ENCODE results near the gene AOC3.
"Not testable (repeated sequence)": the region's sequence is repeated elsewhere in the genome, so short reads cannot be mapped to it uniquely, and the experiment has no call there.

Gene AOC3

GRCh38 chr17:42866216-42866615, 15.2 kb downstream of the AOC3 start:
- DNase-seq (ENCODE audit: low spot score) (no peak), ATAC-seq (ENCODE audit: low read depth) (no peak)
- Histone ChIP-seq H3K9me3 (ENCODE audit: severe bottlenecking) (peaks cover 5% of the 10 kb centered on the region), H3K36me3 (ENCODE audit: low read depth) (no peaks in the 10 kb centered on the region), H3K4me3 (ENCODE audit: severe bottlenecking) (no peak overlapping the region), H3K4me1 (ENCODE audit: insufficient read depth, poor library complexity, severe bottlenecking) (no peaks in the 10 kb centered on the region), H3K27me3 (ENCODE audit: insufficient read depth, poor library complexity, severe bottlenecking) (no peaks in the 10 kb centered on the region), H3K27ac (ENCODE audit: poor library complexity, severe bottlenecking) (no peak overlapping the region)
- TF ChIP-seq CTCF (IDR thresholded peaks at IDR 0.05; ENCODE audit: poor library complexity, severe bottlenecking): no peak

GRCh38 chr17:42866631-42867575, 15.9 kb downstream of the AOC3 start:
- H3K9me3 ChIP-seq (ENCODE audit: severe bottlenecking): peaks cover 5% of the 10 kb centered on the region
- no peak overlapping the region for H3K27ac ChIP-seq (ENCODE audit: poor library complexity, severe bottlenecking)
- no peaks in the 10 kb centered on the region for H3K4me1 ChIP-seq (ENCODE audit: insufficient read depth, poor library complexity, severe bottlenecking)
- no peaks in the 10 kb centered on the region for H3K36me3 ChIP-seq (ENCODE audit: low read depth)
- DNase-seq (ENCODE audit: low spot score) (no peak), ATAC-seq (ENCODE audit: low read depth) (no peak)
- H3K4me3 ChIP-seq (ENCODE audit: severe bottlenecking): no peak overlapping the region
- H3K27me3 ChIP-seq (ENCODE audit: insufficient read depth, poor library complexity, severe bottlenecking): no peaks in the 10 kb centered on the region
- TF ChIP-seq CTCF (IDR thresholded peaks at IDR 0.05; ENCODE audit: poor library complexity, severe bottlenecking): no peak

GRCh38 chr17:42867694-42868261, 16.8 kb downstream of the AOC3 start:
- not testable (repeated sequence) for H3K27ac ChIP-seq (ENCODE audit: poor library complexity, severe bottlenecking); H3K36me3 ChIP-seq (ENCODE audit: low read depth); ATAC-seq (ENCODE audit: low read depth); DNase-seq (ENCODE audit: low spot score); H3K4me1 ChIP-seq (ENCODE audit: insufficient read depth, poor library complexity, severe bottlenecking); H3K4me3 ChIP-seq (ENCODE audit: severe bottlenecking); H3K9me3 ChIP-seq (ENCODE audit: severe bottlenecking); H3K27me3 ChIP-seq (ENCODE audit: insufficient read depth, poor library complexity, severe bottlenecking)

- peaks cover 5% of the 10 kb centered on the region for H3K9me3 ChIP-seq (ENCODE audit: severe bottlenecking)
- TF ChIP-seq CTCF (IDR thresholded peaks at IDR 0.05; ENCODE audit: poor library complexity, severe bottlenecking): no peak
- no peaks in the 10 kb centered on the region for H3K36me3 ChIP-seq (ENCODE audit: low read depth)
- H3K4me1 ChIP-seq (ENCODE audit: insufficient read depth, poor library complexity, severe bottlenecking): no peaks in the 10 kb centered on the region
- DNase-seq (ENCODE audit: low spot score): no peak
- ATAC-seq (ENCODE audit: low read depth): no peak
- no peaks in the 10 kb centered on the region for H3K27me3 ChIP-seq (ENCODE audit: insufficient read depth, poor library complexity, severe bottlenecking)
- H3K27ac ChIP-seq (ENCODE audit: poor library complexity, severe bottlenecking): no peak overlapping the region
- no peak overlapping the region for H3K4me3 ChIP-seq (ENCODE audit: severe bottlenecking)
Observed at GRCh38 chr17:42868338-42868737, 17.3 kb downstream of the AOC3 start.

GRCh38 chr17:42871647-42872046, 20.6 kb downstream of the AOC3 start:
- Histone ChIP-seq H3K36me3 (ENCODE audit: low read depth) (no peaks in the 10 kb centered on the region), H3K4me1 (ENCODE audit: insufficient read depth, poor library complexity, severe bottlenecking) (no peaks in the 10 kb centered on the region), H3K27ac (ENCODE audit: poor library complexity, severe bottlenecking) (no peak overlapping the region), H3K9me3 (ENCODE audit: severe bottlenecking) (peaks cover 5% of the 10 kb centered on the region), H3K4me3 (ENCODE audit: severe bottlenecking) (no peak overlapping the region), H3K27me3 (ENCODE audit: insufficient read depth, poor library complexity, severe bottlenecking) (no peaks in the 10 kb centered on the region)
- DNase-seq (ENCODE audit: low spot score) (no peak), ATAC-seq (ENCODE audit: low read depth) (no peak)
- TF ChIP-seq CTCF (IDR thresholded peaks at IDR 0.05; ENCODE audit: poor library complexity, severe bottlenecking): no peak

Data from RWPE2 (cell line).